ENCODE data around the gene NPTXR.

NPTXR gene

DNA sequence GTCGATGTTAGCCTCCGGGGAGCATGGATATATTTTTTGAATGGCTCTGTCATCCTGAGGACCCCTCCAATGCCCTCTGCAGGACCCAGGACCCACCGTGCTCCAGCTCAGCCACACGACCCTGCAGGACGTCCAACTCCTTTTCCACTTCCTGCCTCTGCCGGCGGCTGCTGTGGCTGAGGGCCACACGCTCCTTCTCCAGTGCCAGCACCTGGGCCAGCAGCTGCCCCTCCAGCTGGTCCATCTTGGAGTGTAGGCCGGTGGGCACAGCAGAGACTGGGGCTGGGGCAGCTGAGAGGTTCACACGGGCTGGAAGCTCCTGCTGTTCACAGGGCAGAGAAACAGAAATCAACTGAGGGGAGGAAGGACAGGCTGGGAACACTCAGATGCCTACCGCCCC lies 15.6 kb downstream of the NPTXR start:
- H3K4me3 ChIP-seq (replicated peaks; ENCODE audit: low read depth, low read length) = no peak overlapping the region
- TF ChIP-seq, protein P1, sequence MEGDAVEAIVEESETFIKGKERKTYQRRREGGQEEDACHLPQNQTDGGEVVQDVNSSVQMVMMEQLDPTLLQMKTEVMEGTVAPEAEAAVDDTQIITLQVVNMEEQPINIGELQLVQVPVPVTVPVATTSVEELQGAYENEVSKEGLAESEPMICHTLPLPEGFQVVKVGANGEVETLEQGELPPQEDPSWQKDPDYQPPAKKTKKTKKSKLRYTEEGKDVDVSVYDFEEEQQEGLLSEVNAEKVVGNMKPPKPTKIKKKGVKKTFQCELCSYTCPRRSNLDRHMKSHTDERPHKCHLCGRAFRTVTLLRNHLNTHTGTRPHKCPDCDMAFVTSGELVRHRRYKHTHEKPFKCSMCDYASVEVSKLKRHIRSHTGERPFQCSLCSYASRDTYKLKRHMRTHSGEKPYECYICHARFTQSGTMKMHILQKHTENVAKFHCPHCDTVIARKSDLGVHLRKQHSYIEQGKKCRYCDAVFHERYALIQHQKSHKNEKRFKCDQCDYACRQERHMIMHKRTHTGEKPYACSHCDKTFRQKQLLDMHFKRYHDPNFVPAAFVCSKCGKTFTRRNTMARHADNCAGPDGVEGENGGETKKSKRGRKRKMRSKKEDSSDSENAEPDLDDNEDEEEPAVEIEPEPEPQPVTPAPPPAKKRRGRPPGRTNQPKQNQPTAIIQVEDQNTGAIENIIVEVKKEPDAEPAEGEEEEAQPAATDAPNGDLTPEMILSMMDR (IDR thresholded peaks at IDR 0.05; ENCODE audit: low read length, missing control alignments) = no peak
- DNase-seq (ENCODE audit: low read depth) = no peak

DNA sequence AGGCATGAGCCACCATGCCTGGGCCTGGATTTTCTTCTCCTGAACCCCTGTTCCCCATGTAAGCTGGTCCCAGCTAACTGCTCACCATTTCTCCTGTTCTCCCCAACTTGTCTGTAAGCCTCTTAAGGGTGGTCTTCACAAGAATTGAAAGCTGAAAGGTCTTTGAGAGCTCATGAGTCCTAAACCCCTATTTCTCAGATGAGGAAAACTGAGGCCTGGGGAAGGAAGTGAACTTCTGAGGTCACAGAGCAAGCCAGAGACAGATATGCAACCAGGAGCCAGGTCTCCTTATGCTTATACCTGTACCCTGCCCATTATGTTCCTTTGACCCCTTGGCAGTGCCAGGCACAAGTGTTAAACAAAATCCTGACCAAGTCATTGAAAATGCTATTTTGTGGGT lies 16.3 kb downstream of the NPTXR start:
- TF ChIP-seq, protein P1 (IDR thresholded peaks at IDR 0.05; ENCODE audit: low read length, missing control alignments) = no peak
- no peak overlapping the region for H3K4me3 ChIP-seq (replicated peaks; ENCODE audit: low read depth, low read length)
- DNase-seq (ENCODE audit: low read depth) = no peak

DNA sequence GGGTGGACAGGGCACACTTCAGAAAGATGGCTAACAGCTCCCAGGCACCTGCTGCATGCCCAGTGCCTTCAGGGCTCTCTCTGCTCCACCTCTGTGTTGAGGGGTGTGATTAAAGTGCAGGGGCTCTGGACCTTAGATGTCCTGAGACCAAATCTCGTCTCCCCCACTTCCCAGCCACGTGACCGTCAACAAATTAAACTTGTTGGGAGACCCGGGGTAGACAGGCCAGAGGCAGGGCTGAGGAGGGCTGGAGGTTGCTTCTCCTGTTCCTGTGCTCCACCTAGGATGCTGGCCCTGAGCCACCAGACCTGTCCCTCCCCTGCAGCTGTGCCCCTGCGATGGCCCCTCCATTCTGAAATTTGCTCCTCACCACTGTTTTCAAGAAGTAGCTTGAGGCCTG lies 17.0 kb downstream of the NPTXR start:
- no peak for DNase-seq (ENCODE audit: low read depth)
- TF ChIP-seq, protein P1 (IDR thresholded peaks at IDR 0.05; ENCODE audit: low read length, missing control alignments) = no peak
- no peak overlapping the region for H3K4me3 ChIP-seq (replicated peaks; ENCODE audit: low read depth, low read length)

GRCh38 chr22:38826386-38826785 lies 17.4 kb downstream of the NPTXR start:
- H3K4me3 ChIP-seq (replicated peaks; ENCODE audit: low read depth, low read length) = no peak overlapping the region
- TF ChIP-seq, protein P1 (IDR thresholded peaks at IDR 0.05; ENCODE audit: low read length, missing control alignments) = no peak
- DNase-seq (ENCODE audit: low read depth) = no peak

GRCh38 chr22:38824585-38824984 lies 19.2 kb downstream of the NPTXR start:
- no peak overlapping the region for H3K4me3 ChIP-seq (replicated peaks; ENCODE audit: low read depth, low read length)
- TF ChIP-seq, protein P1 (IDR thresholded peaks at IDR 0.05; ENCODE audit: low read length, missing control alignments) = peak; percentile 71
- peak; percentile 85 for DNase-seq (ENCODE audit: low read depth)

DNA sequence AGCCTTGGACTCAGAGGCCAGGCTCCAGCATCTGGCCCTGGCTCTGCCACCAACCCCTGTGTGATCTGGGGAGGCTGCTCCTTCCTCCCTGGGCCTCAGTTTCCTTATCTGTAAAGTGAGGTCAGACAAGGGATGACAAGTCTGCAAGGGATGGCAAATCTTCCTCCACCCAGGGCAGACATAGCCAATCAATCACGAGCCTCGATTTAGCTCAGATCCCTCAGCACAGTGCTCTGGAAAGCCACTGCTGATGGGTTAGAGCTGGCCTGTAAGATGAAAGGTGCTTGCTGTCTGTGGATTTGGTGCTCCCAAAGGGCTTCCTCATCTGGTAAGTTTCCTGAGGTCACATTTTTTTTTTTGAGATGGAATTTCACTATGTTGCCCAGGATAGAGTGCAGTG lies 20.2 kb downstream of the NPTXR start:
- H3K4me3 ChIP-seq (replicated peaks; ENCODE audit: low read depth, low read length) = no peak overlapping the region
- DNase-seq (ENCODE audit: low read depth) = no peak
- TF ChIP-seq, protein P1 (IDR thresholded peaks at IDR 0.05; ENCODE audit: low read length, missing control alignments) = no peak

DNA sequence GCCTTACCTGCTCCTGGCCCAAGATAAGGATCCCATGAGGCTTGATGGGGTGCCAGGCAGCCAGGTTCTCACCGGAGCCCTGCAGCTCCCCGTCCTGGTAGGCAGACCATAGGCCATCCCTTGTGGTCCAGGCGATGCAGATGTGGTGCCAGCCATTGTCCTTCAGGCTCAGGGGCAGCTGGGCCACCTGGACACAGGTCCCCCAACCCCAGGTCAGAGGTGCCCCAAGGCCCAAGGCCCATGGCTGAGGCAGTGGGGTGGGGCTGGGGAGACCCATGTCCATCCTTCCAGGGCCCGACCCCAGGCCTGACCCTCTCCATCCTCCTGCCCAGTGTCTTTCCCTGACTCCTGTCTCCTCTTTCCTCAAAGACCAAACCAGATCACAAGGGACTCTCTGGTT lies 20.8 kb downstream of the NPTXR start:
- DNase-seq (ENCODE audit: low read depth) = no peak
- H3K4me3 ChIP-seq (replicated peaks; ENCODE audit: low read depth, low read length) = no peak overlapping the region
- TF ChIP-seq, protein P1 (IDR thresholded peaks at IDR 0.05; ENCODE audit: low read length, missing control alignments) = no peak
